Fibroblast of the aortic adventitia (primary cell): ENCODE data around the gene GMDS. TPM values are rescaled to one million over a fixed set of nuclear protein-coding genes. Genes with fewer than 3 reads are reported as not detected.

Experiments
- DNase-seq: peaks from one replicate; pipeline ENCODE4 v3.0.0-alpha.2; 2010; ENCODE audit warnings: low read depth
- H3K4me3 ChIP-seq: 2 replicates; pipeline ENCODE4 v1.5.1; 2011; ENCODE audit warnings: low read depth, mild to moderate bottlenecking, control low read depth, low read length, moderate library complexity
- total RNA-seq: library from RNA; depleted of rRNA; stranded (reverse); fragments of >200 nt; gene quantifications from 2 replicates; pipeline ENCODE4 v1.2.3, GENCODE V29; 2012; ENCODE audit warnings: low replicate concordance
- TF ChIP-seq, protein P1 (sequence below): IDR thresholded peaks from 2 replicates; pipeline ENCODE4 v1.5.1; 2011; ENCODE audit warnings: mild to moderate bottlenecking, low read length, control low read depth, inconsistent platforms; ENCODE audit not compliant: insufficient read depth

Gene GMDS
- total RNA-seq, 1 donor: 15.9 TPM

DNA sequence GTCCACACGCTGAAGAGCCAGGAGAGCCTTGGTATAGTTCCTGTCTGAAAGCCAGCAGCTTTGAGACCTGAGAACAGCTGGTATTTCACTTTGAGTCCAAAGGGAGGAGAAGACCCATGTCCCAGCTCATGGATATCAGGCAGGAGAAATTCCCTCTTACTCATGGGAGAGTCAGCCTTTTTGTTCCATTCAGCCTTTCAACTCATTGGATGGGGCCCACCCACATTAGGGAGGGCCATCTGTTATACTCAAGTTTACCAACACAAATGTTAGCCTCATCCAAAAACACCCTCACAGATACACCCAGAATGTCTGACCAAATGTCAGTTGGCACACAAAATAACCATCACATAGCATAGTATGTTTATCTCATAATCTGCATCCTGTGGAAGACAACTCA is 80.1 kb downstream of the GMDS start:
- TF ChIP-seq, protein P1, sequence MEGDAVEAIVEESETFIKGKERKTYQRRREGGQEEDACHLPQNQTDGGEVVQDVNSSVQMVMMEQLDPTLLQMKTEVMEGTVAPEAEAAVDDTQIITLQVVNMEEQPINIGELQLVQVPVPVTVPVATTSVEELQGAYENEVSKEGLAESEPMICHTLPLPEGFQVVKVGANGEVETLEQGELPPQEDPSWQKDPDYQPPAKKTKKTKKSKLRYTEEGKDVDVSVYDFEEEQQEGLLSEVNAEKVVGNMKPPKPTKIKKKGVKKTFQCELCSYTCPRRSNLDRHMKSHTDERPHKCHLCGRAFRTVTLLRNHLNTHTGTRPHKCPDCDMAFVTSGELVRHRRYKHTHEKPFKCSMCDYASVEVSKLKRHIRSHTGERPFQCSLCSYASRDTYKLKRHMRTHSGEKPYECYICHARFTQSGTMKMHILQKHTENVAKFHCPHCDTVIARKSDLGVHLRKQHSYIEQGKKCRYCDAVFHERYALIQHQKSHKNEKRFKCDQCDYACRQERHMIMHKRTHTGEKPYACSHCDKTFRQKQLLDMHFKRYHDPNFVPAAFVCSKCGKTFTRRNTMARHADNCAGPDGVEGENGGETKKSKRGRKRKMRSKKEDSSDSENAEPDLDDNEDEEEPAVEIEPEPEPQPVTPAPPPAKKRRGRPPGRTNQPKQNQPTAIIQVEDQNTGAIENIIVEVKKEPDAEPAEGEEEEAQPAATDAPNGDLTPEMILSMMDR: no peak
- DNase-seq: no peak
- no peak overlapping the region for H3K4me3 ChIP-seq

DNA sequence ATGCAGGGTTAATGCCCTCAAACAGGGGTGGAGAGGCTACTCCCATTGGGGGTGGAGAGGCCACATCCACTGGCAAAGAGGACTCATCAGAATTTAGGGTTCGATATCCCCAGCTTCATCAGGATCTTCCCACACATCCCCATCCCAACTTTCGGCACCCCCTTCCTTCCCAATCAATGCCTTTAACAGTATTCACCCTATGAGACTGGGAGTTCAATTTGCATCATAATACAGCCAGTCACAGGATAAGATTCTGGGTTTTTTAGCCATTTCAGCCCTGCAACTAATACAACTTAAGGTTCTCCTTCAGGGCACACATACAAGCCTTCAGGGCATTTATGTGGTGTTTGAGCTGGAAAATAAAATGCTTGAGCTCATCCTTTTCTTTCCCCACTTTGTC is 80.9 kb downstream of the GMDS start:
- H3K4me3 ChIP-seq: no peak overlapping the region
- TF ChIP-seq, protein P1: no peak
- no peak for DNase-seq

DNA sequence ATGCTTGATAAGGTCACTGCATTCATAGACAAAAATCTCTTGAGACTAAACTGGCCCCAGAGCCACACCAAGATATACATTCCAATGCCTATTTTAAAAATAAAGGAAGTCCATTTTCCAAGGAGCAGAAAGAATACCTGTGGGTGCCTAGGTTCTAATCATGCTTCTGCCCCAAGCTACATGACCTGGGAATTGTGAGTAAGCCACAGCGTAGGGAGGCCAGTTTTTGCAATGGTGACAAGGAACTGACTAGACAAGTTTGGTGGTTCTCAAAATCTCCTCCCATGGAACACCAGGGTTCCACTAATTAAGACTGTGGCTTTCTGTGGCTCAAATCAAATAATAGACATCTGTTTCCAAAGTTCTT is 83.3 kb downstream of the GMDS start:
- no peak for DNase-seq
- TF ChIP-seq, protein P1: no peak
- H3K4me3 ChIP-seq: no peak overlapping the region

DNA sequence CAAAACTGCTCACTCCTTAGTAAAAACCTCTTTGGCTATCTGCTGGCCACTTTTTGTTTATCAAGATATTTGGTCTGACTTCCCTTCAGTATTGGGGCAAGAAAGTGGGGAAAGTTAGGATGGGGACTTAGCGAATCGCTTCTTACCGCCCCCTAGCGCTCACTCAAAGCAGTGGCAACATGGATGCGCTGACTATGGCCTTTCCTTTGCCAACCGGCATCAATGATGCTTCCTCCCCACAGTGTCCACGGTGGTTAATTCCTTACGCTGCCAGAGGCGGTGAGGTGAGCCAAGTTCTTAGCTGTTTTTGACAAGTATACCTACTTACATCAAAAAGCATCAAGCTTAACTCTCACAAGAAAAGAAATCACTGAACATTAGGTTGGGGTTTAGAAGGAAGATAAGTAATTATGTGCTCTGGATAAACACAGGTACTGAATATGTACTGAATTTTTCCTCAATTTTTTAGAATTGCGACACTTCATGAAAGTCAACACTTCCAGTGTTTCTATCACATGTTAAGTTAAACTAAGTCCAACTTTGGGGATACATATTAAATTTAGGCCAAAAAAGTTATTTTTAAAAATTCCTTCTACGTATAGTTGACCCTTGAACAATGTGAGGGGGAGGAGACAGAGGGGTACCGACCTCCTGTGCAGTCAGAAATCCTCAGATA is 86.7 kb downstream of the GMDS start:
- no peak overlapping the region for H3K4me3 ChIP-seq
- DNase-seq: peak; percentile 17
- TF ChIP-seq, protein P1: peak; percentile 32

DNA sequence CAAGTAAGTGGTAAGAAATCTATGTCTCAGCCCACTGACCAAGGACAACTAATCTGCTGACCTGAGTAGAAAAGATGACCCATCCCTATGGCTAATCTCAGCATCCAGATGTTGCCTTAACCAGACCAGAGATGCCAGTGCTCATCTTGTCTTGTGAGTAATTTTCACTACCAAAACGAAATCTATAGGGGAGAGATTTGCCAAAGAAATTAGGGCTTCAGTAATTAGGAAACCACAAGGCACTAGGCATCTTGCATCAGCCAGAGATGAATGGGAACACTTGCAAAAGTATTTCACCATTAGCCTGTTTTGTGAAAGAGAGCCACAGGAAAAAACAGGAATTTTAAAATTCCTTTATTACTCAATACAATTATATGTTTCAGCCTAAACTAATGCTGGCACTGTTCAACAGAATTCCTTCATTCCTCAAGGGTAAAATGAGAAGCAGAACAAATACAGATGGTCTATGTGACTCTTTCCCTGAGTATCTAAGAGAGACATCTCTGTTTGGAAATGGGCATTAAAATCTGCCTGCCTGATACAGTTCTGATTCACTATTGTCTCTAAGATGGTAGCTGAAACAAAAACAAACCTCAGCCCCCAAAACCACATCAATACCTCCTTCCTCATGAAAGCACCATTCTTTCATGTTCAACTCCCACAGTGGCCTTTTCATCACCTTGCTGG is 87.8 kb downstream of the GMDS start:
- TF ChIP-seq, protein P1: no peak
- peak; percentile 92 for DNase-seq
- no peak overlapping the region for H3K4me3 ChIP-seq

DNA sequence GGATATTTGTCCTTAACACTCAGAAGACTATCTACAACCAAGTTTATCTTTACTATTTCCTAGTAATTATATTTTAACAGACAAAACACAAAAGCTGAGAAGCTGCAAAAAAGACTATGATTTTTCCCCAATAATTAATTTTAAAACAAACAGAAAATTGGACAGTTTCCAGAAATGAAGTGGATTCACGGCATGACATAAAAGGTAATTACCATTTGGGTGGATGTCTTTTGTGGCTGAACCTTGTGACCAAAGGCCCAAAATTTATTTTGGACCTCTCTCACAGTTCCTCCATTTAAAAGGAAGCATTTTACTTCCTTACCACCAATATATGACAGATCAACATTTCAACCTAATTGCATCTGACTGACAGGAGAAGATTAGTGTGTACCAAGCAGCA is 90.2 kb downstream of the GMDS start:
- TF ChIP-seq, protein P1: no peak
- H3K4me3 ChIP-seq: no peak overlapping the region
- DNase-seq: no peak
